ENCODE data around the gene GPS1.

GPS1 gene

DNA sequence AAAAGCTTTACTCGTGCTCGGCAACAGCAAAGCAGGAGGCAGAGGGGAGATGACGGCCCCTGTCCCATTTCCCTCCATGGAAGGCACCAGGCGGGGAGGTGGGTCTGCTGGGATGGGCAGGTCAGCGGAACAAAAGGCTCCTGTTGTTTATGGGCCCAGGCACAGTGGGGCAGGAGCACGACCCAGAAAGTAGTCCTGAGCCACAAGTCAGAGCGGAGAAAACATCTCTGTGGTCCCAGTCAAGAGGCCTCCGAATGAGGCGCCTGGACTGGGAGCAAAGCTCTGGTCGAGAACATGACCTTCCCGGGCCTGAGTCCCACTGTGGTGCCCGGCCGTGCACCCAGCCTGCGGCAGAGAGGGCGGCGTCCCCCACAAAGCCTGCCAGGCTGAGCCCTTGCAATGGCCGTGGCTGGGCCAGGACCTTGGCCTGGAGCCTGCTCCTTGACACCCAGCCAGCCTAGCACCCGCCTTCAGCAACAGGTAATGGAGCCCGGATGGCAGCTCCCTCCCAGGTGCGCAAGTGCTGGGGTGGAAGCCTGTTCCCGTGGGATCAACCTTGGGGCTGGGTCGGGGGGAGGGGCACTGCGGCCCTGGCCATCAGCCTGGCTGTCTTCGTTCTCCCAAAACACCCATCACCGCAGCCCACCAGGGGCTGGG lies 3.7 kb upstream of the GPS1 start:
- no peak for DNase-seq (ENCODE audit: extremely low read depth, insufficient read length)

DNA sequence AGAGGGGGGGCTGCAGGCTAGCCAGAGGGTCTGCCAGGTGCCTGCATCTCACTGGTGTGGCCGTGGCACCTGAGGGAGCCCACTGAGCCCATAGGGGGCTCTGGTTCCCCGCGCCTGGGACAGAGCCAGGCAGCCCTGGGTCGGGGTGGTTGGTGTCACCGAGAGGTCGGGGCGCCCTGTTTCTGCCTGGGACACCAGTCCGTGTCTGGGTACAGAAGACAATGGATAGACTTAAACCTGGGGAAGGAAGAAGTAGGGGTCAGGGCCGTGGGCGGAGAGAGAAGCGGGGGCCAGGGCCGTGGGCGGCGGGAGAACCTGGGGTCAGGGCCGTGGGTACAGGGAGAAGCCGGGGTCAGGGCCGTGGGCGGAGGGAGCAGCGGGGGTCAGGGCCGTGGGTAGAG lies 3.1 kb upstream of the GPS1 start:
- peak; percentile 10 for DNase-seq (ENCODE audit: extremely low read depth, insufficient read length)
- no peak overlapping the region for H3K4me3 ChIP-seq (replicated peaks; ENCODE audit: low read depth, low read length)
- H3K27me3 ChIP-seq (replicated peaks; ENCODE audit: control insufficient read depth, insufficient read depth, low read length): no peaks in the 10 kb centered on the region
- peaks cover 2% of the 10 kb centered on the region for H3K36me3 ChIP-seq (ENCODE audit: control insufficient read depth, insufficient read depth, low read length)
- TF ChIP-seq, protein P1, sequence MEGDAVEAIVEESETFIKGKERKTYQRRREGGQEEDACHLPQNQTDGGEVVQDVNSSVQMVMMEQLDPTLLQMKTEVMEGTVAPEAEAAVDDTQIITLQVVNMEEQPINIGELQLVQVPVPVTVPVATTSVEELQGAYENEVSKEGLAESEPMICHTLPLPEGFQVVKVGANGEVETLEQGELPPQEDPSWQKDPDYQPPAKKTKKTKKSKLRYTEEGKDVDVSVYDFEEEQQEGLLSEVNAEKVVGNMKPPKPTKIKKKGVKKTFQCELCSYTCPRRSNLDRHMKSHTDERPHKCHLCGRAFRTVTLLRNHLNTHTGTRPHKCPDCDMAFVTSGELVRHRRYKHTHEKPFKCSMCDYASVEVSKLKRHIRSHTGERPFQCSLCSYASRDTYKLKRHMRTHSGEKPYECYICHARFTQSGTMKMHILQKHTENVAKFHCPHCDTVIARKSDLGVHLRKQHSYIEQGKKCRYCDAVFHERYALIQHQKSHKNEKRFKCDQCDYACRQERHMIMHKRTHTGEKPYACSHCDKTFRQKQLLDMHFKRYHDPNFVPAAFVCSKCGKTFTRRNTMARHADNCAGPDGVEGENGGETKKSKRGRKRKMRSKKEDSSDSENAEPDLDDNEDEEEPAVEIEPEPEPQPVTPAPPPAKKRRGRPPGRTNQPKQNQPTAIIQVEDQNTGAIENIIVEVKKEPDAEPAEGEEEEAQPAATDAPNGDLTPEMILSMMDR (IDR thresholded peaks at IDR 0.05; ENCODE audit: insufficient read depth, low read length, poor library complexity, severe bottlenecking): no peak

More for the DNA sequence above, 3.7 kb upstream of the GPS1 start:
- H3K36me3 ChIP-seq (ENCODE audit: control insufficient read depth, insufficient read depth, low read length): peaks cover 2% of the 10 kb centered on the region
- H3K4me3 ChIP-seq (replicated peaks; ENCODE audit: low read depth, low read length): no peak overlapping the region
- no peaks in the 10 kb centered on the region for H3K27me3 ChIP-seq (replicated peaks; ENCODE audit: control insufficient read depth, insufficient read depth, low read length)
- TF ChIP-seq, protein P1 (IDR thresholded peaks at IDR 0.05; ENCODE audit: insufficient read depth, low read length, poor library complexity, severe bottlenecking): no peak

DNA sequence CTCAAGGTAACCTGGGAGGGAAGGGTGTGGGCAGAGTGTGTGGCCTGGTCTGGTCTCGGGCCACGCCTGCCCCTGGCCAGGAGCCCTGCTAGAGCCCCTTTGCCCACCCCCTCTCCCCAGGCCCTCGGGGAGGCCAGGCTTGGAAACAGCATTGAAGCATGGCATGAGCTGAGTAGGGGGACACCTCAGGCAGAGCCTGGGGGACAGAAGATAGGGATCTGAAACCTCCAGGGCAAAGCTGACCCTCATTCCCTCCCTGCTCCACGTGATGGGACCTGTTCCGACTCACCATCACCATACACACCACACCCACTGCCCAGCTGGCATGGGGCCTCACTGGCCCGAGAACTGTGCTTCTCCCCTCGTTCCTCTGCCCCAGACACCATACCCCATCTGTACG lies 2.6 kb upstream of the GPS1 start:
- Histone ChIP-seq H3K4me3 (replicated peaks; ENCODE audit: low read depth, low read length) (no peak overlapping the region), H3K36me3 (ENCODE audit: control insufficient read depth, insufficient read depth, low read length) (peaks cover 3% of the 10 kb centered on the region), H3K27me3 (replicated peaks; ENCODE audit: control insufficient read depth, insufficient read depth, low read length) (no peaks in the 10 kb centered on the region)
- TF ChIP-seq, protein P1 (IDR thresholded peaks at IDR 0.05; ENCODE audit: insufficient read depth, low read length, poor library complexity, severe bottlenecking): no peak
- no peak for DNase-seq (ENCODE audit: extremely low read depth, insufficient read length)

DNA sequence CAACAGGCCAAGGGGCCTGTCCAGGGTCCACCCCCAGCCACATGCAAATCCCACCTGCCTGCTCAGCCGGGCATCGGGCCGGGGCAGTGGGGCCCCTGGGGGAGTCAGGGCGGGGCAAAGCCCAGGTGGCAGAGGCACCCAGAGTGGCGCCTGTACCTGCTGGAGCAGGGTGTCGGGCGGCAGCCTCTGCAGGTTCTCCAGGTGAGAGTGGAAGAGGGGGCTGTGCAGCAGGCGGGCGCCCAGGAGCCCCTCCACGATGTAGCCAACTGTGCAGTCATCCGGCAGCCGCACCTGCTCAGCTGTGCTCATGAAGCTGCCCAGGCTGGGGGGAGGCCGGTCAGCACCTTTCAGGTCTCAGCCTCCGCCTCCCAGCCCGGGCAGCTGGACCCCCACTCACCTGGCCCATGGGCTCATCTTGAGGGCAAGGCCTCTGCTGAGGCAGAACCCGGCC lies 2.2 kb upstream of the GPS1 start:
- Histone ChIP-seq H3K36me3 (ENCODE audit: control insufficient read depth, insufficient read depth, low read length) (peaks cover 5% of the 10 kb centered on the region), H3K27me3 (replicated peaks; ENCODE audit: control insufficient read depth, insufficient read depth, low read length) (no peaks in the 10 kb centered on the region), H3K4me3 (replicated peaks; ENCODE audit: low read depth, low read length) (no peak overlapping the region)
- peak; percentile 9 for DNase-seq (ENCODE audit: extremely low read depth, insufficient read length)
- TF ChIP-seq, protein P1 (IDR thresholded peaks at IDR 0.05; ENCODE audit: insufficient read depth, low read length, poor library complexity, severe bottlenecking): no peak

DNA sequence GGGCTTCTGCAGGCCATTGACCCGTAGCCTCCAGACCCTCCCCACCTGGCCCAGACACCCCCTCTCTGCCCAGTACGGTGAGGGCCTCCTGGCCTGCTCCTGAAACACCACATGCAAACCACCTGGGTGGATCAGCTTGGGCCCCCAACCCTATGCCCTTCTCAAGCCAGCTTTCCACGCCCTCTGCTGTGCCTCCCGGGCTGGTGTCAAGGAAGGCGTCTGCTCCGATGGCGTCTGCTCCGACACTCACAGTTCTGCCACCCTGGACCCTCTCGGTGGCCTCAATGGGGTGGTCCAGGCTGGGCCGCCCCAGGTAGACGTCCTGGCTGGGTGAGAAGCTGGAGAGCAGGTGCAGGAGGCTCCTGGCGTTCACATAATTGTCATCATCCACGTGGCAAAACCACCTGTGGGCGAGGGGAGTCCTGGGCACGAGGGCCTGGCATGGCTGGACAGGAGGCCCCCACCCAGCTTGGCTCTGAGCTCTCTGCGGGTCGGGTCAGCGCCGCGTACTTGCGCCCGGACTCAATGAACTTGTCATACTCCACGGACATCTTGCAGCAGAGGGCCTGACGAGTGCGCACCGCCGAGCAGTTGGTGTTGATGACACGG lies 1.4 kb upstream of the GPS1 start:
- TF ChIP-seq, protein P1 (IDR thresholded peaks at IDR 0.05; ENCODE audit: insufficient read depth, low read length, poor library complexity, severe bottlenecking): no peak
- H3K36me3 ChIP-seq (ENCODE audit: control insufficient read depth, insufficient read depth, low read length): peaks cover 10% of the 10 kb centered on the region
- peak; percentile 6 for DNase-seq (ENCODE audit: extremely low read depth, insufficient read length)
- peak overlapping the region; percentile 89; the same call in 1 of the 2 replicates for H3K4me3 ChIP-seq (replicated peaks; ENCODE audit: low read depth, low read length)
- H3K27me3 ChIP-seq (replicated peaks; ENCODE audit: control insufficient read depth, insufficient read depth, low read length): no peaks in the 10 kb centered on the region
